GM15510 (cell line): Measurements from ENCODE around the gene CCNA2.
A peak's percentile ranks its signal among the peaks of the same experiment; 100 is the strongest.

Experiments
- POLR2A ChIP-seq: IDR thresholded peaks from 3 replicates; pipeline ENCODE4 v1.6.1; 2011; ENCODE audit warnings: borderline replicate concordance; ENCODE audit not compliant: insufficient read length; ENCODE audit errors: extremely low read depth

Gene CCNA2

GRCh38 chr4:121823505-121824170 is at the start of gene CCNA2:
TSS of gene CCNA2 (minus strand) at chr4:121823883. CDS start at chr4:121823628, 255 bp downstream.
- peak; percentile 86 for TF ChIP-seq POLR2A

GRCh38 chr4:121869841-121870822 is 46.4 kb upstream of the CCNA2 start, which contains the start of gene BBS7:
TSS of gene BBS7 (minus strand) at chr4:121870474. CDS start at chr4:121870313, 161 bp downstream.
- peak; percentile 89 for TF ChIP-seq POLR2A

GRCh38 chr4:121863799-121864198 is 40.1 kb upstream of the CCNA2 start:
- no peak for TF ChIP-seq POLR2A

- no peak for TF ChIP-seq POLR2A
Observed at GRCh38 chr4:121861426-121861825, 37.7 kb upstream of the CCNA2 start.

GRCh38 chr4:121860121-121860520 is 36.4 kb upstream of the CCNA2 start:
- no peak for TF ChIP-seq POLR2A

- no peak for TF ChIP-seq POLR2A
Observed at GRCh38 chr4:121851354-121851753, 27.7 kb upstream of the CCNA2 start.

GRCh38 chr4:121846662-121847061 is 23.0 kb upstream of the CCNA2 start:
- no peak for TF ChIP-seq POLR2A

GRCh38 chr4:121842862-121843261 is 19.2 kb upstream of the CCNA2 start:
- no peak for TF ChIP-seq POLR2A

GRCh38 chr4:121838136-121838535 is 14.5 kb upstream of the CCNA2 start:
- no peak for TF ChIP-seq POLR2A

GRCh38 chr4:121829511-121829910 is 5.8 kb upstream of the CCNA2 start:
- TF ChIP-seq POLR2A: no peak

- TF ChIP-seq POLR2A: no peak
Observed at GRCh38 chr4:121827853-121828252, 4.2 kb upstream of the CCNA2 start.

- no peak for TF ChIP-seq POLR2A
Observed at GRCh38 chr4:121824950-121825349, 1.3 kb upstream of the CCNA2 start.

- TF ChIP-seq POLR2A: no peak
Observed at GRCh38 chr4:121824171-121824527, 466 bp upstream of the CCNA2 start.

- TF ChIP-seq POLR2A: no peak
Observed at GRCh38 chr4:121822796-121823504, 733 bp downstream of the CCNA2 start.

- TF ChIP-seq POLR2A: no peak
Observed at GRCh38 chr4:121822047-121822446, 1.6 kb downstream of the CCNA2 start.
